Stimulated activated CD4-positive, alpha-beta T cell treated with anti-CD3 and anti-CD28 coated beads, Interleukin-4, amount 100 ng/mL, for 4 hours (primary cell): ENCODE measurements around the gene LDLRAD3.
"Not testable (repeated sequence)": the region's sequence is repeated elsewhere in the genome, so short reads cannot be mapped to it uniquely, and the experiment has no call there.

Experiments used
- DNase-seq, 2 experiments: peaks; one replicate each; pipeline ENCODE4 v3.0.0-alpha.2; 2020

Gene LDLRAD3

DNA sequence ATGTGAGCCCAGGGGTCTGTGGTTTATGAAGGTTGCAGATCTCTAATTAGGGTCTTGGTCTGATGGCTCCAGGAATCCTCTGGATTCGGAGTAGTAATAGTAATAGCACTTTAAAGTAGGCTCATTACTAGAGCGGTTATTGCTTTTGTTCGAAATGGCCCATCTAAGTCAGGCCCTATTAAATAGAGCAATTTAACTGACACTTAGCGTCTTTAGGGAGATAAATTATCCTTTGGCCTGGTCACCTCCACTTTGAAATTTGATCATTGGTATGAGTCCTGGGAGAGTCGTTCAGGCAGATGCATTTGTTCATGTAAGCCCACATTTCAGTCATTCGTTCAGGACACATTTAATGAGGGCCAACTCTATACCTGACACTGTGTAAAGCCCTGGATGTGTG is 54.8 kb downstream of the LDLRAD3 start:
- DNase-seq = no peak

DNA sequence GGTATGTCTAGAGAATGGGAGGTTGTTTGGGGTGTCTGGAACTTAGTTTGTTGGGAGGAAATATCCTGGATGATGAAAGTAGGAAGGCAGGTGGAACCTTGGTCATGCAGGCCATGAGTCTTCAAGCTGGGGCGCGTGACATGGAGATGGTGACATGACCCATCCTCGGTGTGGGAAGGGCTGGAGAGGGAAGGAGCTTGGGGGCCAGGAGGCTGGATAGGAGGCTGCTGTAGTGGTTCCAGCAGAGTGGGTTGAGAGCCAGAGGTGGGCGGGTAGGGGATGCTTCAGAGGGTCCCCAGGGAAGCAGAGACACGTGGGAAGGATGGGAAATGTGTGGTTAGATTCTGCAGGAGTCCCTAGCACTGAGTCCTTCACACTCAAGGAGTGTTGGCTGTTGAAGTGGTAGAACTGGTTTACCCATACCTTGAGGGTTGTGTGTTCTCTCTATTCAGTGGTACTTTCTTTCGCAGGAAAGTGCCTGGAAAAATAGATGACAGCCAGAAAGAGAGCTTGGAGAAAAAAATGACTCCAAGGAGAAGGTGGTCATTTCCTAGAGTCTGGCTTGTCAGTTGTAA is 56.8 kb downstream of the LDLRAD3 start:
- no peak for DNase-seq

DNA sequence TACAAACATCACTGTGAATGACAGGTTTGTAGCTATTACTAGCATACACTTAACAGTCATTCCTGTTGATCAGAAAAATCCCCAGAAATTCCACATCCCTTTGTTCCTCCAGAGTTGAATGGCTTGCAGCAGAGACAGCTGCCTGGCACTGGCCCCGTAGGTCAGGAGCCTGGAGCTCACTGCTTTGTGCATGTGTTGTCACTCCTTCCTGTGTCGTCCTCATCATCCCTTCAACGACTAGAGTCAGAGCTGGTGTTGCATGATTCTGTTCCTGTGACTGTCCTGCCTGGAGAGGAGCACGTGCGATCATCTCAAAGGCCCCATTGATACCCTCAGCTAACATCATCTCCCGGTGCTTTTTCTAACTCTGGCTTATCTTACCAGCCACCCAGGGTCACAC is 58.3 kb downstream of the LDLRAD3 start:
- DNase-seq = no peak

DNA sequence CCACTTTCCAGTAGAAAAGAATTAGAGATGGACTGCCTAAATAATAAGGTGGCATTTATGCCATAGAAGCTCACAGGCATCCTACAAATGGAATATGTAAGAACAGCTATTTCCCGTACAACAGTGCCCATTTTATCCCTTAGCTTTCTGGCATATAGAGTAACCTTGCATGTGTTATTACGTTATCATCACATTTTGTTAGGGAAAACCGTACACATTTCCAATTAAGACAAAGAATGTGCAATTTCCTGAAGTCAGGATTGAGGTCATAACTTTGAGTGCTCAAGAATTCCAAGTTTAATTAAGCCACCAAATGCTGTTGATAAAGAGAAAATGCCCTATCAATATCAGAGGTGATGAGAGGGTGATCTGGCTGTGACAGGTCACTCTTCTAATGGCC is 58.9 kb downstream of the LDLRAD3 start:
- DNase-seq = no peak

DNA sequence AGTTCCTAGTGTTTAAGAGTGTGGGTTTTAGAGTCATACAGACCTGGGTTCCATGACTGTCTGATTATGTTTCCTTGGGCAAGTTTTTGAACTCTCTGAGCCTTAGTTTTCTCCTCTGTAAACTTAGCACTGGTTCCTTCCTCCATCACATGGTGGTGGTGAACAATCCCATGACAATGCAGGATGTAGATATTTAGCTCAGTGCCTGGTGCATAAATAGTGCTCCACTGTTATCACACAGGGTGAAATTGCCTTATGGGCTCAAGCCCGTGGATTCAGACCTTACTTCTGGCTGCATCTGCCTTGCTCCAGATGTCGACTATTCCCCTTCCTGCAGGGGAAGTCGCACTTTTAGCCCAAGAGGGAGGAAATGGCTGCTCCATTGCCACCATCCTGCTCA is 62.7 kb downstream of the LDLRAD3 start:
- DNase-seq = no peak

DNA sequence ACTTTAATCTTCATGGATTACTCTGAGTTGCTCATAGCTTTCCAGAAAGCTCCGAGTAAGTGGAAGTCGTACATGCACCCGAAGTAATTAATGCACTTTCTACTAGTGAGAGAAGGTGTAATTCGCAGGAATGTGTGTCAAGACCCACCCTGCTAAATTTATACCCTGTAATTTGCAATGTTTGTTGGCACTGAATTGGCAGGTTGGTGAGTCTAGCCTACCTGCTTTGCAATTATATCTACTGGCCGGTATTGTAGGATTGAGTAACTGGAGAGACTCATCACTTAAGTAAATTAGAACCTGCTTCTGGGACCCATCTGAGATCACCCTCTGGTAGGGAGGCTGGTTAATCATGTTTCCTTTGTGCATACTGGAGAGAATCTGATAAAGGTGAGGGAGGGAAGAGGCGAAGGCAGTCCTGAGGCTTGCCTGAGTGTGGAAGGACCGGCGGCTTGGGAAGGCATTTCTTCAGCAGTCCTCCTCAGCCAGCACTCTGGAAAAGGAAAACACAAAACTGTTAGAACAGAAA is 63.3 kb downstream of the LDLRAD3 start:
- no peak for DNase-seq

DNA sequence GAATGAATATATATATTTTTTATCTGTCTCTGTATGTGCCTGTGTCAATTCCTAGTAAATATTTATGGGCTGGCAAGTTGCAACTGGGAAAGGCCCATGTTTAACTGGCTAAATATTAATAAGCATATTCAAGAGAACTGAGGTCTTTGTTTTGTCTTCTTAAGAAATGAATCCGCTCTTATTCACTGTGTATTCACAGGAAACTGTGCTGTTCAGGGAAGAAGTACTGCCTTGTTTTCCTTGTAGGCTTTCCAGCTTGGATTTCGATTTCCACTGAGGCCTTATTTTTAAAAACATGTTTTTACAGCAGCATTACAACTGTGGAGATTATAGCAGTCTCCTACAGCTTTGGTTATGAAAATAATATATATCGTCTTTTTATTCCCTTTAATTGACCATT is 64.7 kb downstream of the LDLRAD3 start:
- no peak for DNase-seq

DNA sequence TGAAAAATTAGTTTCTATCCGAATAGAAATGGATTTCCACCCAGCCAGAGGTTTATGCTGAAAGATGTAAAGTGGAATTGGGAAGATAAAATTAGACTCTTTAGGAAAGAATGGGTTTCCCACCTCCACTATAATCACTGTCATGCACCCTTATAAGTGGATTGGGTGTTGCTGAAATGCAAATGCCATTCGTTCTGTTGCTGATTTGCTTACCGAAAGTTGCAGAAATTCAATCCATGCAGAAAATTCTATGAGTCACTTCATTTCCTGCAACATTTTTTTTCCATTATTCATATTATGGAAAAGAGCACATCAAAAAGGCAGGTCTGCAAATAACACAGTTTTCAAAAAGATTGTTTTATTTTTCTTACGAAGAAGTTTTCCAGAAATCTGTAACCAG is 65.6 kb downstream of the LDLRAD3 start:
- DNase-seq = no peak

DNA sequence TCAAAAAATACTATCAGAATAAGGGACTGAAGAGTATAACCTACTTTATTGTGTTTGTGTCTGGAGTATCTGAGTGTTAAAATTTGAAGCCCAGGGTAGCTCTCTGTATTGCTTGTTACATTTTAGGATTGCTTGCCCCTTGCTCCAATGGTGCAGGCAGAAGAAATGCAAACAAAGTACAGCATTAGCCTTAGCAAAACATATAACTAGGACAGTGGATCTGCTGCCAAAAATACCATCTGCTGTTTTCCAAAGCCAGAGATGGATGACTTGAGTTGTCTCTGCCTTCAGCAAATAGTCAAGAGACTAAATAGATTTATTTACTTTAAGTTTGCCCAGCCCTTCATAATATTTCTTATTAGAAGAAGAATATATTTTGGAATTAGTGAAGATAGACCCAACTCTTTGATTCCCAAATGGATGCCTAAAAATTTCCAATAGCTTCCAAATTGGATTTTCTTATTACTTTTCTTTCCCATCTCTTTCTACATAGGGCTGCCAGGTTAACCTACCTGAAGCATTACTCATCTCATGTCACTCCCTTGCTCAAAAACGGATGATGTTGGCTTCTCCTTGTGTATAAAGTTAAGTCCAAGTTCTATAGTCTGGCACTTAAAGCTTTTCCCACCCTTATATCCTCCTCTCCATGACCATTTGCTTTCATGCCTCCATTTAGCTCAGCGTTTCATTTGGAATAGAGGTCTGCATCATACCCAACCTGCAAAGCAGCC is 66.3 kb downstream of the LDLRAD3 start:
- DNase-seq = no peak

DNA sequence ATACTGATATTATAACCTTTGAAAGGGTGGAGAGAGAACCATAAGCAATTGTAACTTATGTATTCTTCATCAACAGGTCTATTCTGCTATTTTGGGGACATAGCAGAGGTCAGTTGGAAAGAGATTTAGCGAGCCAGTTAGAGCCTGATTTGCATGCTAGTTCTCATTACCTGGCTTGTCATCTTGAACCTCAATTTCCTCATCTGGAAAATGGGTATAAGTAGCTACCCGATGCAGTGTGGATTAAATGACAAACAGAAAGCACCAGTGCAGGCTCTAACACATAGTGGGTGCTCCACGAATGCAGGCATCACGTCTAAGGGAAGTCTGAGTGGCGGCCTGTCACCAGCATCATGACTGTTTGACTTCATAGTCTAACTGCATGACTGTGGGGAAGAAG is 67.7 kb downstream of the LDLRAD3 start:
- no peak for DNase-seq

DNA sequence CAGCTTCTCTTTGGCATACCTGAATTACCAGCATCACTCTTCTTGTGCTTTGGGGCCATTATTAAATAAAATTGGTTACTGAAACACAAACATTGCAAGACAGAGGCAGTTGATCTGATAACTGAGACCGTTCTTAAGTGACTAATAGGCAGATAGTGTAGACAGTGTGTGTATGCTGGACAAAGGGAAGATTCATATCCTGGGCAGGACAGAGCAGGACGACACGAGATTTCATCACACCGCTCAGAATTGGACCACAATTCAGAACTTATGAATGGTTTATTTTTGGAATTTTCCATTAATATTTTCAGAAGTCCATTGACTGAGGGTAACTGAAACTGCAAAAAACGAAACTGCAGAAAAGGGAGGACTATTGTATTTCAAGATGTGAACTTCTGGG is 68.6 kb downstream of the LDLRAD3 start:
- DNase-seq = no peak

DNA sequence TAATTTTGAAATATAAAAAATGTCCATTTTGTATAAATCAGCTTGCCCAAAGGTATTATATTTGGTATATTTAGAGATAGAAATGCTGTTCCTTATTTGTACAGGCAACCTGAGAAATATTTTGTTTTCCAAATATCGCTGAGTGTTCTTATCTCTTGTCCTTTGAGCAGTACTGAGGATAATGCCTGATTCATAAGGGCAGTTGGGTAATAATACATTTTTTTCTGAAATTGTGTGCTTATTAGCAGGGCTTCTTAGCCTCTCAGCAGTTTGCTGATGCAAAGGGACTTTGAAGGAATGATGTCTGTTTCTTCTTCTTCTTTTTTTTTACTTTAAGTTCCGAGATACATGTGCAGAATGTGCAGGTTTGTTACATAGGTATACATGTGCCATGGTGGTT is 69.1 kb downstream of the LDLRAD3 start:
- DNase-seq = no peak

DNA sequence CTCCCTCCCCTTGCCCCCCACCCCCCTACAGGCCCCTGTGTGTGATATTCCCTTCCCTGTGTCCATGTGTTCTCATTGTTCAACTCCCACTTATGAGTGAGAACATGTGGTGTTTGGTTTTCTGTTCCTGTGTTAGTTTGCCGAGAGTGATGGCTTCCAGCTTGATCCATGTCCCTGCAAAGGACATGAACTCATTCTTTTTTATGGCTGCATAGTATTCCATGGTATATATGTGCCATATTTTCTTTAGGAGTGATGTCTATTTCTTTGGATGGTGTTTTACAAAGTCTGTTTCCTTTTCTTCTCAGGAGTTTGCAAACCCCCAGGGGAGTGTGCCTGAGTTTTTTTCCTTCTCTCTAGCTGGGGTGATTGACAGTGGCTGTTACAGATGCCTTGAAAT is 69.6 kb downstream of the LDLRAD3 start:
- not testable (repeated sequence) for DNase-seq

DNA sequence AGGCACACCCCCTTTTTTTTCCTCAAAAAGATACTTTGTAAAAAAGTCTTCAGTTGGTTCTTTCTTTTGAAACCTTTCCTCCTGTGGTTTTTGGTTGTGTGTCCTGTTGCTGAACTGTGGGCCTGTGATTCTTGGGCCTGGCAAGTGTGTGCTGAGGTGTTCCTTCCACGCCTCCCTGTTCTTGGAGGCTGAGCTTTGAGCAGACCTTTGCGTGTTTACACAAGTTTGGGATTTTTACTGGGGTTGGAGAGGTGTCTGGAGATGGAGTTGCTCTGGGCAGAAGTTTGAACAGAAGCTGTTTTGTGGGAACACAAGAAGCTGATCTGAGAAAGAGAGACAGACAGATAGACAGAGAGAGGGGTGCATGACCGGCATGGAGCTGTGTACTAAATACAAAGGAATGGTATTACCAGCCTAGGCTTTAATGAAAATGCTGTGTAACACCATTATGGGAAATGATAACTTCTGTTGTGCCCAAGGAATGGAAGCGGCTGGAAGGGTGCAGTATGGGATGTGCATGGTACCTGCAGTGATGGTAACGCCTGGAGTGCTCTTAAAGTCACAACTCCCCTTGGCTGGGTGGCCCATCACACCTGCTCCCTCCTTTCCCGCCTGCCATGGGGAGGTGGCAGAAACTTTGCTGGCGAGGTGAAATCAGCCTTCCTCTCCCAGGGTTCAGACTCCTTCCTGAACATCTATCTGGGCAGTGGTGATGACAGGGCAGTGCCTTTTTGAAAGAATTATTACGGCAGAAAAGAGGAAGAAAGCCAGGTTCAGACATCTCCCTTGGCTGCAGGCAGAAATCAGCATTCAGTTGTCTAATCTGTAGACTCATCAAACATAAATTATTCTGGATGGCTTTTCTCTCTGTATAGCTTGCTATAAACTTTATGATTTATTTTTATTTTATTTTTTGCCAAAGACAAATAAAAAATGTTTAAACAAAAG is 70.4 kb downstream of the LDLRAD3 start:
- DNase-seq = no peak

DNA sequence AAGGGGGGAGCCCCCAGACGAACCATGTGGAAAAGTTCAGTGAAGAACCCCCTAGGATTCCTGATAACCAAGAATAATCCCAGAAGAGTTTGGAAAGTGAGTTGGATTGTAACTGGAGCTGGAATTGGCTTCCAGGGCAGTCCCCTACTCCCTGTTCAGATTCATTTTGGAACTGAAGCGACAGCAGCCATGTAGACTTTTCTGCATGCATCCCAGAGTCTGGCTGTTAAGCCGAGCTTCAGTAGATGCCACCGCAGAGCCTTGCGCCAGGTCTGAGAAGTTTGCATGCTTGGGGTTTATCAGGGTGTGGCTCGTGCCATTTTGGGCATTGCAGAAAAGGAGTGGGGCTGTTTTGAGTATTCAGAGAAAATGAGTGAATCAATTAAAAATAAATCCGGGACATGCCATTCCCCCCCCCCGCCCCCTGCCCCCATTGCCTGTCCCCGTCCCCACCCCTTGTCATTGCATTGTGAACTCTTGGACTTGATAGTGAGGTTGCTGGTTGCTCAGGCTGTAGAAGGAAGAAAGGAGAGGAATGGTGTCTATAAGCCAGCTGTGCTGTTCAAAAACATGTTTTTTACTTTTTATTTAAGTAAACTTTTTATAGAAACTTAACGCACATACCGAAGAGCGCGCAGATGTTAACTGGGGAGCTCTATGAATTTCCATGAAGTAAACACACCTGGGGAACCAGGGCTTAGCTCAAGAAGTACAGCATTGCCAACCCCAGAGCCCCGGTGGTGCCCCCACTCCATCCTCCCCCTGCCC is 71.2 kb downstream of the LDLRAD3 start:
- DNase-seq = no peak

DNA sequence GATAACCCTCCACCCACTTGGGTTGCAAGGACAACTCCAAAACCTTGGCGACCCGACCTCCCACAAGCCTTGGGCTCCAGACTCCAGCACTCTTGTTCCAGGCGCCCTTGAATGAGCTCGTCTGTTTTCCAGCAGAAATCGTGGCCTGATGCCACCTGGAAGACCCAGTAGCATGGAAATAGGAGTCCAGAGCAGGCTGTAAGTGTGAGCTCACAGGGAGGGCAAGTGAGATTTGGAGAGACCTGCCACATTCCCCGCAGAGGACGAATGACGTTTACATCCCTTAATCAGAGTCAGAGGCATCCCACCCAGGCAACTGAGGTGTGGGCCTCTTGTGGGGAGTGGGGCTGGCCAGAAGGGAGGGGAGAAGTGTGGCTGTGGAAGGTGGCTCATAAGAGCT is 71.9 kb downstream of the LDLRAD3 start:
- DNase-seq = no peak

DNA sequence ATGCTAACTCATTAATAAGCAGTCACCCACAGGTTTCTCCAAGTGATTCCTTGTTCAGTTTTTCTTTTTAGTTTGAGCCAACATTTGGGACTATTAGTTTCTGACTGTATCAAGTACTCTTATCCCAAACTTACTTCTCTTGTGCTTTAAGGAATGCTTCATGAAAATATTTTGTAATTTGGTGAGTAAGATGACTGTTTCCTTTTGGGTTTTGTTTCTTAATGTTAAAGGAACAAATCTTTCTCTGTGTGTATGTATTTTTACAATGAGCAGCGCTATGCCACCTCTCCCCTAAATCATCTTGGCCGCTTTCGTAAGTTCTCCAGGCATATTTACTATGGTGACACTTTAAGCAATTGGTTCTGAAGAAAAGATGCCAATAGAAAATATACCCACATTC is 72.4 kb downstream of the LDLRAD3 start:
- DNase-seq = no peak

DNA sequence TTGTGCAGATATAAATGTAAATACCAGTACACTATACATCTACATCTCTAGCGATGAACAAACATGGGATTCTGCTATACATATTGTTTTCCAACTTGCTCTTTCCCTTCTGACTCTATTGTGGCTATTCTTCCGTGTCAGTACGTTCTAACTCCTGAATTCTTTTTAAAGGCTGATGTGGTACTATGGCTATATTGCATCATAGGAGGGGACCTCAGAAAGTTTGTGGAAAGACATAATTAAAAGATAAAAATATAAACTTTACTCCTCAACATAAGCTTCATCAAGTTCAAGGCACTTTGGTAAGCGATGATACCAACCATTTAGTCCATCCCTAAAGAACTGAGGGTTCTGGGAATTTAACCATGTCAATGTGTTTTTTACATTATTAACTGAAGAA is 72.8 kb downstream of the LDLRAD3 start:
- no peak for DNase-seq

DNA sequence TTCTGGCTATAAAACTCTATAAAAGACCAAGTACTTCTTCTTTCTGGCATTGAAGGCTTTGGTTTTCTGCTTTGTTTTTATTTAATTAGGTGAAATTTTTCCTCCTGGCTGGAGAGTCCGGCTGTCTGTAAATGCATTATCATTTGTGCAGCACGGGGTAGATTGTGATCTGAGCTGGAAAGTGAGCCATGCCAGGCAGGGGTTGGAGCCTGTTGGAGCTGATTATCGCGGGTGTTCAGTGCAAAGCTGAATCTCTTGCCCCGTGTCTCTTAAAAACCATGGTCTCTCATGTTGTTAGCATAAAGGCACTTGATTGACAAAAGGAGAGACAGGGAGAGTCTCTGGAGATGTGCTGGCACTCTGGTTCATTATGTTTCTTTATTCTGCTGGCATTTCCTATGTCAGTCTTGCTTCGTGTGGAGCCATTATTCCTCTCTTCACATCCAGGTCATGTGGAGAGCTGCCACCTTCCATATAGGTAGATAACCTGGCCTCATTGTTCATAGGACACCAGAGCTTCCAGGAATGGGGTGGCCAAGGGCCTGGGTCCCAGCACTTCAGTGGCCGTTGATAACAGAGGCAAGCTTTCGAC is 75.2 kb downstream of the LDLRAD3 start:
- DNase-seq = no peak

DNA sequence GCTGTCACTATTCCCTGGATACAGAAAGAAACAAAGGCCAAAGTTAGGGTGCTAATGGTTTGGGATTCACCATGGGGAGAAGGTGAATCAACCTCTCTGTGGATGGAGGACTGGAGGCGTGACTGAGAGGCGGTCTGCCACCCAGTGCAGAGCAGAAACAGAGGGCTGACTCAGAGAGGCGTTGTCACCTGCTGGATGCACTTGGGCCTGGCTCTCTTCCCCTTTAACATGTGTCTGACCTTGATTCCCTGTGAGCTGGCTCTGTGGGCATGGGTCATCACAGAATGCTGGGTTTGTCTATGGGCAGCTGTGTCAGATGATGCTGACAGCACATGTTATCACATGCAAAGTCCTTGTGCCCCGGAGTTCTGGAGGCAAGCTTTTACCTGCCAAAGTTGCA is 75.9 kb downstream of the LDLRAD3 start:
- no peak for DNase-seq

DNA sequence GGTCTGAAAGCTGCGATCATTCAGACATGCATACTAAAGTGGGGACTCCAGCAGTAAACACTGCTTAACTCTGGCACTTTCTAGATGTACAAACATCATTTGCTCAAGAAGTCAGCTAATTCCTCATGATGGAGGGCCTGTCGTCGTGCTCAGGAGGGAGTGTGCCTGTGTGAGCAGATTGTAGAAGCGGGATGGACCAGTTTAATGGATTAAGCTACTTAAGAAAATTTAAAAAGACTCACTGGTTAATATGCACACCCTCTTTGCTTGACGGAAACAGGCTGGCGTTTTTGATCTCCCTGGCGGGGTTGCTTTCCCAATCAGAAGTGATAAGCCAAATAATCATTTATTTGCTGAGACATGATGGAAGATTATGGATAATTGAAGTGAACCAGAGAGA is 79.0 kb downstream of the LDLRAD3 start:
- no peak for DNase-seq

DNA sequence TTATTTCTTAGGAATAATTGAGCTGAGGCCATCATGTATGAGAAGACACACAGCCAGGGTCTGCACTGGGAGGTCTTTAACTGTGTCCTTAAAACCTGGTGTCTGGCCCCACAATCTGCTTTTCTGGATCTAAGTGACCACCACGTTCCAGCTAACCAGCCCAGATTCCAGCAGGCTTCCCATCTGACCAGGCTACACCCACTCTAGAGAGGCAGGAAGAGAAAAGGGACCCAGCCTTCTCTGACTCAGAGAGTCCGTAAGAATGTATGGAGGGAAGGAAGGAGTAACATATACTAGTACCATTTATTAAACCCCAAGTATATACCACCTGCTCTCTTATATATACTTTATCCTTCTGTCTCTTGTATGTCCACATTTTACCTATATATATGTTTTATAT is 80.1 kb downstream of the LDLRAD3 start:
- no peak for DNase-seq

DNA sequence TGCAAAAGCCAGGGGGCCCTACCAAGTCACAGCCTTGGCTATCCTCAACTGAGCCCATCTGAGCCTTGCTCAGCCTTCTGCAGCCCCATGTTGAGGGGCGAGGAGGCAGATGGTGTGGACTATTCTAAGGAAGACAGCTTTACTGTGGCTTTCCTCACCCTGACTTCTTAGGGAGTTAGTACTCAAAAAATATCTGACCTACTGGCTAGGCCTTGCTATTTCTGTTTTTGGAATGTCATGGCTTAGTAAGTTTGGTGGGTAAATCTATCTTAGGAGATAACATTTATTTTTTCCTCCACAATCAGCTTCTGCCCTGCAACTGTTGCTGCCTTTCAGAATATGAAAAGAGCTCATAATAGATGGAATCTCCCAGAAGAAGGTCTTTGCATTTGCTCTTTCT is 80.9 kb downstream of the LDLRAD3 start:
- DNase-seq = no peak
